IPS DF 19.7 (cell line): ENCODE data around the gene KRT82.
"Not testable (repeated sequence)": the region's sequence is repeated elsewhere in the genome, so short reads cannot be mapped to it uniquely, and the experiment has no call there.

Source experiments
- DNase-seq: peaks from one replicate; pipeline ENCODE4 v3.0.0-alpha.2; 2013; ENCODE audit warnings: low read depth, low spot score

Gene KRT82

DNA sequence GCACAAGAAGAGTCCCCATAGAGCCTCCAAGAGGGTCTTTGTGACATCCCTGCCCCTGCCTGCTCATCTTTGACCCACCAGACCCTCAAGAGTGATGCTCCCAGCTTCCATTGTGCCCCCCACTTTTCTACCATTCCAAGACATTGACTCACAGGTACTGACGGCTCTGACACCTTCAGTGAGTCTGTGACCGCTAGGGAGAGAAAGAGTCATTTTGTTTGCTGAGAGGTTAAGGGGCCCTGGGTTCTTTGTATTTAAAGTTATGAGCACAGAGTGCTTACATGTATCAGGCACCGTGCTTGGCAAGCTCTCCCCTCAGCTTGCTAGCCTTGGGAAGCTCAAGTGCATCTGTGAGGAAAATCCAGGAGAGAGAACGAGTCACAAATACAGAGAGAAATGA is 7.1 kb upstream of the KRT82 start:
- no peak for DNase-seq

DNA sequence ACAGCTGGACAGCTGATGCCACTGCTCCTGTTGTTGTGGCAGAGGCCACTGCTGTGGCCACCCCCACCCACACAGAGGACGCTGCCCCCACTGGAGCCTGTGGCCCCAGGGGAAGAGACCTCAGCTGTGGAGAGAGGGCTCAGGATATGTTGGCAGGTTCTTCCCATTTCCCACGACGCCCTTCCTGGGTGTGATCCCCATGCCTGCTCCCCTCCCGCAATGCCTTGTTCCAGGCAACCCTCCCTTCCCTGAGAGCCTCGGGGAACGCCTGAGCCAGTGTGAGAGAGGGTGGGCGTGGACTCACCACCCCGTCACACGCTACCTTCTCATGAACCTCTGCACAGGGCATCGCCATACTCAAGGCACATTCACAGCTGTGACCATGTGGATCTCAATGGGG is 5.7 kb upstream of the KRT82 start:
- DNase-seq, result no peak

DNA sequence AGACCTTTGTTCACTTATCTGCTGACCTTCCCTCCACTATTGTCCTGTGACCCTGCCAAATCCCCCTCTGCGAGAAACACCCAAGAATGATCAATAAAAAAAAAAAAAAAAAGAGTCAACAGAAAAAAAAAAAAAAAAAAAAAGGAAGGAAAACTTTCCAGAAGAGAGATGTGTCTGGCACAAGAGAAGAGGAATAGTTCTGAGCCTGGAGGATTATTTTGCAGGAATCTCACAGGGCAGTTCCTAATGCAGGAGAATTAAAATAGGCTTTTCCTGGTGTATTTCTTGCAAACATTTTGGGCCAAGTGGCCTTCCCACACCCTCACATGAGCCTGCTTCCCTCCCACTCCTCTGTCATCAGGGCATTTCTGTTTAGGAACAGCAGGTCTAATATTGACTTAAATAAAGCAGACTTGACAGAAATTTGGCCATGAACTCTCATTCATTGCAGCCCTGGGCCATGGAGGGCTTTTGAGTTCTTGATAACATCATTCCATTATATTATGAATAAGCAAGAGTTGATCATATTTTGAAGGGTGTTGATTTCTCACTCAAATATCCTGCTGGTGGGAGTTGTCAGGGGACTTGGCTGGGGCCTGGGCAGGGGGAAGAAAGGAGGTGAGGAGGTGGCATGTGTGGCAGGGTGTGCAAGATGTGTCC is 4.6 kb upstream of the KRT82 start:
- DNase-seq, result not testable (repeated sequence)

DNA sequence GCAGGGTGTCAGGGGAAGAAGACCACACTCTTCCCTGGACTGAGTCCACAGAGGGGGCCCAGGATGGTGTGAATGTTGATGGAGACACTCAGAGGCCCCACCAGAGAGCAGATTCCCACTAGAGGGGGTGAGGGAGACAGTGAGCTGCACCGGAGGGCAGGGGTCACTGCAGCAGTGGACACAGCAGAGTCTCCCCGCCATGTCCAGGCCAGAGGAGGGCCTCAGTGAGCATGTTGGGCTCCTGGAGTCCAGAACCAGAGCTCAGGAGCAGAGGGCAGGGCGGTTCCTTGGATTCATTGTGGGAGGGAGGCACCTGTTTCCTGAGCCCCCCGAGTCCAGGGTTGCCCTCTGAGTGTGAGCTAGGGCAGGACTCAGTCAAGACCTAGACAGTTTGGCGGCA is 1.8 kb upstream of the KRT82 start:
- DNase-seq, result no peak

DNA sequence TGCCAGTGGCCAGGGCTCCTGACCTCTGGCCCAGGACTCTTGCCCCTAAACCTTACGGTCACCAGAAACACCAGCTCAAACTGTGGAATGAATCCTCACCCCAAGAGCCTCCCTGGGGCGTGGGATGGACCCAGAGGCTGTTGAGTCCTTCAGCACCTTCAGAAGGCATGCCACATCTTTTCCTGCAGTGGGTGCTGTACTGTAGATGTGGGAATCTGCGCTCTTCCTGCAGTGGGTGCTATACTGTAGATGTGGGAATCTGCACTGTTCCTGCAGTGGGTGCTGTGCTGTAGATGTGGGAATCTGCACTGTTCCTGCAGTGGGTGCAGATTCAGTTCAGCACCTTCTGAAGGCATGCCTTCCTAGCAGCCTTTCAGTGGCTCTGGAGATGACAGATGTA is 1.2 kb downstream of the KRT82 start:
- no peak for DNase-seq

DNA sequence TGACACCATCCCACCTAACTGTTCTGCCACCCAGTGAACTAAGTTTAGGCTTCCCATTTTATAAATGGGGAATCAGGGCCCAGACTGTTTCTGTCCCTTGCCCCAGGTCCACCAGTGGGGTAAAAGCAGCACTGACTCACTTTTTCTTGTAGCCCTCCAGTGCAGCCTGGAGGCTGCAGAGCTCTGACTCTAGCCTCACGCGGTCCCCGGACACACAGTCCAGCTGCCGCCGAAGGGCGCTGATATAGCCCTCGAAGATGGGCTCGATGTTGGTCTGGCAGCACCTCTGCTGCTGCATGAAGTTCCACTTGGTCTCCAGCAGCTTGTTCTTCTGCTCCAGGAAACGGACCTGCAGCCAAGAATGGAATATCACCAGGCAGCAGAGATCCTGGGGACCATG is 2.6 kb downstream of the KRT82 start:
- no peak for DNase-seq

DNA sequence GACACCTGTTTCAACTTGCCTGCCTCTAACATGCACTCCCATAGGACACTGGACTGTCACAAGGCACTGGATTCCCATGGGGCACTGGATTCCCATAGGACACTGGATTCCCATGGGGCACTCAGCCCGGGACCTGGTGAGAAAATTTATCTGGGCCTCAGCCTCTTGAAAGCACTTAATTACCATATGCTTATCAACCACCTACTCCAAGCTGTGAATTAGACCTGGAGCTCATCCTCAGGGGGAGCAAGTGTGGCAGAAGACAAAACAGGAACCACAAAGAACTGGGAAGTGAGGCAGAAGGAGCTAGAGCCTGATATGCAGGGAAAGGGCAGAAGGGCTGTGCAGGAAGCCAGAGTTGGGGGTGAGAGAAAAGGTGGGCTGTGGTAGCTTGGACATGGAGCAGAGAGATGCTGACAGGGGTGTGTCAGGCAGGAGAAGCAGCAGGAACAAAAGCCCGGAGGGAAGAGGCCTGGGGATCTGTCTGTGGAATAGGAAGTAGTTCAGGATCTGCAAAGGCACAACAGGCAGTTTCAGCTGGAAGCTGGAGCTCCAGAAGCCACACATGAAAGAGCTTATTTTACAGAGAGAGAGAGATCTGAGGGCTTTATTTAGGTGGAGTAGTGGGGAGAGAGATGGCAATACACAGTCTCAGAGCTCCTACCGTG is 3.1 kb downstream of the KRT82 start:
- DNase-seq, result no peak

DNA sequence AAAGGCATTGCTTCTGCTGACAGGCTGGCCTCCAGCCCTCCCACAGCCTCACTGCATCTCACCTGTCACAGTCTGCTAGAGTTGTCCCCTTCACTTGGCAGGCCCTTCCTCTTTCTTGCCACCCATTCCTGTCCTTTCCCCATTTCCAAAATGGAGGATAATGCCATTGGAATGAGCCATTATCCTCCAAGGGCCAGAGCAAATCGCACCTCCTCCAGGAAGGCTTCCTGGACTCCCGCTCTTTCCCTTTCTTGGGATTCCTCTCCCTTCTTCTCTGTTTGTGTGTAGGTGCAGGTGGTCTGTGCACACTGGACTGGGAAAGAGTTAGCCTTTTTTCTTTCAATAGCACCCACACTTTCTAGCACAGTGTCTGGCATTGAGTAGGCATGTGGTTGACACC is 3.8 kb downstream of the KRT82 start:
- no peak for DNase-seq

DNA sequence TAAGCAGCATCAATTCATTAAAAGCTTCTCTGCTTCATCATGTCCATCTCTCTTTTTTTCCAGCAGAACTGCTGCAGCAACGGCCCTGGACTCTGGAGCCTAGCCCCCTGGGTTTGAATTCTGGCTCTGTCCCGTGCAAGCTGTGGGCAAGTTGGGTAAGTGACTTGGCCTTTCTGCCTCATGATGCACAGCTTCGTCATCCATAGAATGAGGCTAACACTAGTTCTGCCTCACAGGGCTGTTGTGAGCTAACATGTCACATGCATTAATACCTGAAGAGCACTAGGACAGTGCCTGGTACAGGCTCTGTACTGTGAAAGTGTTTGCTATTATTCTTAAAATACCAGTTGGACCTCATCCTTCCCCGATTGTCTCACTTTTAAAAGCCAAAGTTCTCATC is 4.2 kb downstream of the KRT82 start:
- no peak for DNase-seq

DNA sequence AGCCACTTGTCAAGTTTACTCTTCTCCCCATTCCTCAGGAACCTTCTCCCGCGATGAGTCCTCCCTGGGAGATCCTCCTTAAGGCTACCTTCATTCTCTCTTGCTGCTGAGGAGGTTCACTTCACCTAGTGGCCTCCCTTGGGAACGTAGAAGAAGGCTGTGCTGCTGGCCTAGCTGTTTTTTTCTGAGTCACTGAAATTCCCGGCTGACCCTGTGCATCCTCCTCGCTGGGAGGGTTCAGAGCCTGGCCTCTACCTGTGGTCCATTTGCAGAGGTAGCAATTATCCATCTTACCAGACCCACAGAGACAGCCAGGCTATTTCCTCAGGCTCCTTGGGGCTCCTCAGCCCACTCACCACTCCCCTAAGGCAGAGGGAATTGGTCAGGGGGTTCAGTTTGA is 4.6 kb downstream of the KRT82 start:
- no peak for DNase-seq

DNA sequence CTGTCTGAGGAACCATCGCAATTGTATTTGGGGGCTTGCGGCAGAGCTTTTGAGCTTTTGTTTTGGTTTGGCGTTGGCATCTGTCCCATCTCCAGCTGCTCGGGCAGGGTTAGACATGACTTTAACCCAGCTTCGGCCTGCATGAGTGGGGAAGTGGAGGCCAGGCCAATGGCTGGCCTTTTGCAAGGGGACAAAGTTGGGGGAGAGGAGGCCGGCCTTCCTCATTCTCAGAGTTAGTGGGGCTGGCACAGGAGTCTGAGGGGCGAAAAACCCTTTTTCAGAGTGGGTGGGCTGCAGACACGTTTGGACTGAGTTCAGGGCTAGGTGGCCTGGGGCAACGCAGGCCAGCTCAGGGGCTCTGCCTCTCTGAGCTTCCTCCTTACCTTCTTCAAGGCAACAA is 5.2 kb downstream of the KRT82 start:
- DNase-seq, result no peak

DNA sequence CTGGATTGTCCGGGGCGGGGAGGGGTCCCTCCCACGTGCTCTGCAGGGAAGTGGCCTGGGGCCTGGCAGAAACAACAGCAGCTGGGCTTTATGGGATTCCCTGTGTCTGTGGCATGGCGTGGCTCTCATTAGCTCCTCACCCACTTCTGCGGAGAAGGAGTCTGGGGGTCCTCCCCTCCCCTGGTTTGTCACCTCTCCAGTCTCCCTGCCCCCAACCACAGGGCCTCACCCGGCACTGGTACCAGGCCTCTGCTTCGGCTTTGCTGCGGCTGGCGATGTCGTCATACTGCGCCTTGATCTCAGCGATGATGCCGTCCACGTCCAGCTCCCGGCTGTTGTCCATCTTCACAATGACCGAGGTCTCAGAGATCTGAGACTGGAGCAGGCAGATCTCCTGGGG is 6.4 kb downstream of the KRT82 start:
- no peak for DNase-seq

DNA sequence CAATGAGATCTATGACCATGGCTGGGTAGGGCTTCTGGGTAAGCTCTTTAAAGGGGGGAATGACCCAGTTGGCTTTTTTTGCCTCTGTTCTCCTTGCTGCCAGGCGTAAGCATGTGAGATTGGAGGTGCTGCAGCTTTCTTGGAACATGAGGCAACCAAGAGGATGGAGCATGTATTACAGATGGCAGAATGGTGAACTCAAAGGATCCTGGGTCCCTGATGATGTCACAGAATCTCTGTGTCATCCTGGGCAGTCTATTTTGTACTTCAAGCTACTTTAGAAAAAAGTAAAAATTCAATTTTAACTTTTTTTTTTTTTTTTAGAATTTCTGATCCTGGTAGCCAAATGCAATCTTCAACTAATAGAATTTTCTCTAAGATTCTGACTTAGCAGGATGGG is 8.0 kb downstream of the KRT82 start:
- DNase-seq, result no peak

DNA sequence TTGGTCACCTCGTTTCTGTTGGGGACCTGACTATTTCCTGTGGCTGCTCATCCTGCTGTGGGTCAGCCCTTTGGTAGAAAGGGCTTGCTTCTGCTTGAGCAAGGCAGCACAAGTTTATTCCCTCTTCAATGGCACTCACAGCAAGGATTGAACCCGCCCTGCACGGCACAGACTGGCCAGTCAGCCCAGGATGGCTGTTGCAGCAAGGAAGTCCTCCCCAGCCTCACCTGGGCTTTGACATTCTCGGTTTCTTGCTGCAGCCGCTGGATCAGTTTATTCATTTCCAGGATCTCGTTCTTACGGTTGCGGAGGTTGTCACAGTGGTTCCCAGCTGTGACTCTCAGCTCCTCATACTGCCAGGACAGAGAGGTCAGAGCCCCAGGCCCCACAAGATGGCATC is 9.5 kb downstream of the KRT82 start:
- DNase-seq, result no peak

DNA sequence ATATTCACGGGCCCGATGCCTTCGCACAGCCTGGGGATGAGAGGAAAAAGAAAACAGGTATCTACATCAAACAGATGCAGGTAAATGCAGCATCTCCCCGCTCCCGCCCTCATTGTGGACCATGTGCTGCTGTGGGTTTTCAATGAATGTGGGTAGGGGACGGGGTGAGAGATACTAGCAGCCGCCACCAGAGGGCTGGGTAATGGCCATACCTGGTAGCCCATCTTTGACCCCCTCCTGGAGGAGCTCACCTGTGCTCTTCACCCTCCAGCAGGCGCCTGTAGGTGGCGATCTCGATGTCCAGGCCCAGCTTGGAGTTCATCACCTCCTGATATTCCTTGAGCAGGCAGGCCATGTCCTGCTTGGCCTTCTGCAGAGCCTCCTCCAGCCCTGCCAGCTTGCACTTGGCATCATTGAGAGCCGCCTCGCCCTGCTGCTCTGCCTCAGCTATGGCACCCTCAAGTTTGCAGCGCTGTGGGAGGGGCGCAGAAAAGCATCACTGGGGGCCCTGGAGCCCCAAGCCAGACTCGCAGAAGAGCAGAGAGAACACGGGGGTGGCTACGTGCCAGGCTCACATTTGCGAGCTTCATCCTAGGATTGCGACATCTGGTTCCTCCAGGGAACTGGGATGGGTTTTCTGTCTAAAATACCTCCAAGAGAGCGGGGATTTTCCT is 10.2 kb downstream of the KRT82 start:
- DNase-seq, result peak; percentile 77

DNA sequence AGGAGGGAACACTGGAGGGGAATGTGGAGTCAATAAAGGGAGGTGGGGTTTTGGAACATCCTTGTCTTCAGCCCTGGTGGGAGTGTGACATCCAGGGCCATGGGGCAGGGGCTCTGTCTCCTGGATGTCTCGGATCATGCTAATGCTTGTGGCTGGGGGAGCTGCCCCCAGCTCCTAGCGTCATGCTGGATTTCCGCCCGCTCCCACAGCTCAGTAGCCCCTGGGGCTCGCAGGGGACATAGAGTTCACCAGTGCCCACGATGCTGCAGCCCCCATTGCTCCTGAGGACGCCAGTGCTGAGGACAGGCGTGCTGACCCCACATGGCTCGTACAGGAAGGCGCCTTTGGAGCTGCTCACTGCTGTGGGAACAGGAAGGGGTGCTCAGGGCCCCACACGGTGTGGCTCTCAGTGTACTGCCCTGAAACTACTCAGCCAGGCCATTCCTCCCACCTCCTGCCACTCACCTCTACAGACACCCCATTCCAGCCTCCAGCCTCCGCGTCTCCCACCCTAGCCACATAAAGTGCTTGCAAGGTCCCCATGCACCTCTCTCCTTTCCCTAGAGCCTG is 11.2 kb downstream of the KRT82 start:
- DNase-seq, result no peak

DNA sequence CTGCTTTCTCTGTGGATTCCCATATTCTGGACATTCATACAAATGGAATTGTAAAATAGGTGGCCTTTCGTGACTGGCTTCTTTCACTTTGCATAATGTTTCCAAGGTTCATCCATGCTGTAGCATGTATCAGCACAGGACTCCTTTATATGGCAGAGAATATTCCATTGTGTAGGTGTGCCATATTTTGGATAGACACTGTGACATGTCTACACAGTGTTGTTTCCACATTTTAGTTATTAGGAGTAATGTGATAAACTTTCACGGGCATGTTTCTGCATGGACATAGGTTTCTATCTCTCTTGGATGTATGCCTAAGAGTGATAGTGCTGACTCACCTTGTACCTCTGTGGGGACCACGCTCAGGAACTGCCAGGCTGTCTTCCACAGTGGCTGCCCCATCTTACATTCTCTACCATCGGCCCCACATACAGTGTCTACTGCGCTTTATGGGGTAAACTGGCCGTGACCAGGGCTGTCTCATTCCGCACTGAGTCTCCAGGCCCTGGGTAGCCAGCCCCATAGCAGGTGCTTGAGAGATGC is 13.6 kb downstream of the KRT82 start:
- no peak for DNase-seq

DNA sequence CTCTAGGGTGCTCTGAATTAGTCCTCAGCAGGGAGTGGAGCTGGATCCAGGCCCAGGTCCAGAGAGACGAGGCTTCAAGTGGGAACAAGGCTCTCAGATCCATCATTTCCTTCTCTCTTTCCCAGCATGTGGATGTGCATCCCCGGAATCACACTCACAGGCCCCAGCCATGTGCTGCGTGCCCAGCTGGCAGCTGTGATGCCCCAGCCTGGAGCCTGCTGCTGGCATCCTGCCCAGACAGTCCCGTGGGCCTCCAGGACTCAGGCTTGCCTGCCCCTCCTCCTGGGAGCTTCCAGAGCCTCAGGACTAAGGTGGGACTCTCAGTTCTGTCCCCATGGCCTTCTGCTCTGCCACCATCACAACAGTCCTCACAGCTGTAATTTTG is 14.5 kb downstream of the KRT82 start:
- no peak for DNase-seq

DNA sequence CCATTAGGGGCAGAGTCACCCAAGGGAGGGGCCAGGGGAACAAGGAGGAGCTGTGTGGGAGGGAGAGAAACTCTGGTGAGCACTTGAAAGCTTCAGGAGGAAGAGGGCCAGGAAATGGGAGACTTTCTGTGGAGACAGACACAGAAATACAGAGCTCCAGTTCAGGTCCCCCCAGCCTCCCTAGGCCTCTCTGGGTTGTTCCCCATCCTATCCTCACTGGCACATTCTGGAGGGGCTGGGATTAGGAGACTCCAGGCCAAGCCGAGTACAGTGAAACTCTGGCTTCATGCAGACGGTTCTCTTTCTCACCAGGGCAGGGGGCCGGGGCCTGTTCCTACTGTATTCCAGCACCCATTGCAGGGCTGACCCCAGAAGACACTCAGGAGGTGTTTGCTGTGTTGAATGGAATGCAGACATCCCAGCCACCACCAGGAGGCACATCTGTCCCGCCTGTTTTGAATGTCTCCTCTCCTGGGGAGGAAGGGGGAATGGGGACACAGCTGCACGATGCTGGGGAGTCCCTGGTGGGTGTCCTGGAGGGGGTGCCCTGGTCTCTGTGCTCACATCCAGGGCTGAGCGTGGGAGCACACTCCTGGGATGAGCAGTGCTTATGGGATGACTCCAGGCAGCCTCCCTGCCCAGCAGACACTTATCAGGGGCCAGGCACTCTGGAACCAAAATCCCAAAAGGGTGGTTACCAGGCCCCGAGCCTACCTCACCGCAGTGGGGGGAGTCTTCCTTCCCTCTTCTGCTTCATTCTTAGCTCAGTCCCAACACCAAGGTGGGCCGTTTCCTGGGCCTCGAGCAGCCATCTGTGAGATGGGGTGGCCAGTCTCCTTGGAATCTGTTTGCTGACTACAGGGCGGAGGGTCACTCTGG is 15.2 kb downstream of the KRT82 start:
- DNase-seq, result no peak

DNA sequence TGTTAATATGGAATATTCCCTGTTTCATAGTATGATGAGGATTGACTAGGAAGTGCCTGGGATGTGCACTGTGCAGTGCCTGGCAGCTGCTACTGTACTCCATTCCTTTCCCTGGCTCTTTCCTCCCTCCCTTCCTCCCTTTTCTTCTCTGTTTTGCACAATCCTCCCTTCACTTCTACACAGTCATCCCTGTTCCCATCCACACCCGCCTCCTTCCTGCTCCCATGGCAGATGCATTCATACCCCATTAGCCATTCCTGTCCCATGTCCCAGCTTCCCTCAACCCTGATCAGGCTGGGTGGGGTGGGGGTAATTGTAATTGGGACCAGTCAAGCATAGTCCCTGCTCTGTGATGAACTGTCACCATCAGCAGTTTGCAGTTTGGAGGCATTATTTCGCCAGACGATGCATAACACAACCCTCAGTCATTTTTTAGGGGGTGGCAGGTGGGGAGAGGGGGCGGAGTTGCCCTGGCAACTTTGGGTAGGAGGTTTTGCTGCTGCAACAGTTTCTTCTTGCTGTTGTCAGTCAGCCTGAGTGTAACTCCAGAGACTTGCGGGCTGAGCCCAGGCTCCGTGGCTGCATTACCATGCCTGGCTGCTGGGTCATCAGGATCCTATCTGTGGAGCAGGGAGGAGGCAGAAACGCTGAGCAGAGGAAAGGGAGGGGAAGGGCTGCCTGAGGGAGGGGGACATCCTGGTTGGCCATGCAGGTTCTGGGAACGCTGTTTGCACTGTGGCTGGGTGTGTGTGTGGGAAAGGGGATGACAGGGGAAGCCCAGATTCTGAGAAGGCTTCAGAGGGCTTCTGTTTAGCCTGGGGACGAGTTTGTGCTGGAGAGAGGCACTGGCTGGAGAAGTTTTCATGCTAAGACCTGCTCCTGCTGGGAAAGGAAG is 16.6 kb downstream of the KRT82 start:
- DNase-seq, result no peak

DNA sequence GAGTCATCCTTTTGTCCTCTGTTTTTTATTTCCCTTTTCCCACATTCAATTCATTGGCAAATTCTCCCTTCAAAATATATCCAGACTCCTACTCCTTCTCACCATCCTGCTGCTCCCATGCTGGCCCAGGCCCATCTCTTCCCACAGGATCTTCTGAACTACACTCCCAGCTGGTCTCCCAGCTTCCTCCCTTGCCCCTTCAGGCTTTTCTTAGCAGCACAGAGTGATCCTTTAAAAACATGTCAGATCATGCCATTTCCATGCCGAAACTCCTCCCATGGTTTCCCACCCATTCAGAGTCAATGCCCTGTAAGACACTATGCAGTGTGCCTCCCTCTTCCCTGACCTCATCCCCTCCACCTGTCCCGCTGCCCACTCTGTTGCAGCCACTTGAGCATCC is 18.3 kb downstream of the KRT82 start:
- no peak for DNase-seq
